Spinal cord (tissue), 10 donors: ENCODE results near the gene NTM. TPM values are rescaled to one million over a fixed set of nuclear protein-coding genes. Genes with fewer than 3 reads are reported as not detected.

ENCODE experiments used
- DNase-seq, 6 donors: peaks; one replicate each; pipeline versions ENCODE4 v3.0.0 to v3.0.0-alpha.2; 2013 to 2015; ENCODE audit warnings: low spot score in 6 of 6, low read depth in 4 of 6
- H3K27ac ChIP-seq: one replicate; pipeline ENCODE4 v1.5.1; 2013; ENCODE audit warnings: low read depth, low read length, control low read depth
- H3K27me3 ChIP-seq: one replicate; pipeline ENCODE4 v1.6.1; 2013; ENCODE audit warnings: low read length; ENCODE audit not compliant: control insufficient read depth, insufficient read depth
- H3K36me3 ChIP-seq: one replicate; pipeline ENCODE4 v1.6.1; 2013; ENCODE audit warnings: low read length; ENCODE audit not compliant: control insufficient read depth, insufficient read depth
- H3K4me1 ChIP-seq: one replicate; pipeline ENCODE4 v1.6.1; 2013; ENCODE audit warnings: low read length; ENCODE audit not compliant: control insufficient read depth, insufficient read depth
- H3K4me3 ChIP-seq: one replicate; pipeline ENCODE4 v1.5.1; 2013; ENCODE audit warnings: low read depth, low read length, control low read depth
- H3K9me3 ChIP-seq: one replicate; pipeline ENCODE4 v1.6.1; 2013; ENCODE audit warnings: low read length; ENCODE audit not compliant: control insufficient read depth, insufficient read depth
- WGBS: methylation state at CpG from one replicate; pipeline ENCODE4 v1.1.5; 2013; ENCODE audit warnings: missing lambda C conversion rate; ENCODE audit not compliant: insufficient coverage; 5-methylcytosine and 5-hydroxymethylcytosine counted together
- polyA plus RNA-seq, 2 donors: library from polyadenylated mRNA; unstranded; fragments of 120-200 nt; gene quantifications; one replicate each; pipeline ENCODE4 v1.2.1, GENCODE V29; 2013; ENCODE audit not compliant: insufficient read length in 2 of 2
- total RNA-seq, 2 donors: library from RNA; depleted of rRNA in 1 of 2; stranded (reverse); fragments of 120-200 nt in 1 of 2; fragments of >200 nt in 1 of 2; gene quantifications; one replicate each; pipeline versions ENCODE4 v1.2.3 to v1.2.4, GENCODE V29; 2013 to 2014
- donor health status: healthy.

The NTM gene
- total and polyA plus RNA-seq, 4 donors = 69.3 to 181 (median 155) TPM

- Histone ChIP-seq H3K4me1 (peaks cover 10% of the 10 kb centered on the region), H3K9me3 (no peaks in the 10 kb centered on the region), H3K27me3 (no peaks in the 10 kb centered on the region), H3K4me3 (no peak overlapping the region), H3K36me3 (peaks cover 7% of the 10 kb centered on the region), H3K27ac (no peak overlapping the region)
- whole genome bisulfite sequencing = no CpG with 5 or more reads among the region's 5 CpGs
- no peak for DNase-seq
Observed at GRCh38 chr11:131454490-131454889, 84.1 kb downstream of the NTM start.

GRCh38 chr11:131454989-131455388, 84.6 kb downstream of the NTM start:
- peaks cover 7% of the 10 kb centered on the region for H3K36me3 ChIP-seq
- H3K9me3 ChIP-seq = no peaks in the 10 kb centered on the region
- WGBS = 86% methylated on average over 9 of the region's 9 CpGs

GRCh38 chr11:131455843-131456704, 85.7 kb downstream of the NTM start:
- no peak for DNase-seq
- Histone ChIP-seq H3K27me3 (no peaks in the 10 kb centered on the region), H3K4me3 (no peak overlapping the region), H3K9me3 (no peaks in the 10 kb centered on the region), H3K27ac (no peak overlapping the region), H3K36me3 (peaks cover 7% of the 10 kb centered on the region), H3K4me1 (peaks cover 10% of the 10 kb centered on the region)
- 82% methylated on average over 8 of the region's 9 CpGs for WGBS

More at GRCh38 chr11:131454989-131455388, 84.6 kb downstream of the NTM start:
- no peak overlapping the region for H3K27ac ChIP-seq
- H3K4me1 ChIP-seq = peaks cover 10% of the 10 kb centered on the region
- no peak overlapping the region for H3K4me3 ChIP-seq
- DNase-seq = no peak
- no peaks in the 10 kb centered on the region for H3K27me3 ChIP-seq

GRCh38 chr11:131457163-131457562, 86.7 kb downstream of the NTM start:
- WGBS = 71% methylated on average over 3 of the region's 3 CpGs
- peaks cover 2% of the 10 kb centered on the region for H3K36me3 ChIP-seq
- H3K4me1 ChIP-seq = peaks cover 6% of the 10 kb centered on the region
- no peaks in the 10 kb centered on the region for H3K9me3 ChIP-seq
- no peaks in the 10 kb centered on the region for H3K27me3 ChIP-seq
- no peak overlapping the region for H3K4me3 ChIP-seq
- H3K27ac ChIP-seq = no peak overlapping the region
- DNase-seq = no peak

GRCh38 chr11:131458421-131458820, 88.0 kb downstream of the NTM start:
- H3K4me3 ChIP-seq = no peak overlapping the region
- H3K27ac ChIP-seq = no peak overlapping the region
- DNase-seq = no peak
- H3K36me3 ChIP-seq = peaks cover 2% of the 10 kb centered on the region
- 80% methylated on average over 2 of the region's 3 CpGs for WGBS
- no peaks in the 10 kb centered on the region for H3K9me3 ChIP-seq
- peaks cover 16% of the 10 kb centered on the region for H3K4me1 ChIP-seq
- H3K27me3 ChIP-seq = no peaks in the 10 kb centered on the region

GRCh38 chr11:131460931-131461330, 90.5 kb downstream of the NTM start:
- Histone ChIP-seq H3K27ac (no peak overlapping the region), H3K4me3 (no peak overlapping the region), H3K4me1 (peaks cover 38% of the 10 kb centered on the region), H3K36me3 (no peaks in the 10 kb centered on the region), H3K9me3 (no peaks in the 10 kb centered on the region), H3K27me3 (peaks cover 2% of the 10 kb centered on the region)
- no peak for DNase-seq
- WGBS = no CpG with 5 or more reads among the region's 2 CpGs

GRCh38 chr11:131462622-131463021, 92.2 kb downstream of the NTM start:
- 57% methylated on average over 1 of the region's 1 CpG for WGBS
- Histone ChIP-seq H3K4me1 (peaks cover 37% of the 10 kb centered on the region), H3K9me3 (no peaks in the 10 kb centered on the region), H3K4me3 (no peak overlapping the region), H3K27ac (no peak overlapping the region), H3K36me3 (no peaks in the 10 kb centered on the region), H3K27me3 (peaks cover 2% of the 10 kb centered on the region)
- no peak for DNase-seq

- peak overlapping the region; percentile 57 for H3K27ac ChIP-seq
- 68% methylated on average over 5 of the region's 6 CpGs for WGBS
Observed at GRCh38 chr11:131463162-131463561, 92.7 kb downstream of the NTM start.

GRCh38 chr11:131463649-131464425, 93.4 kb downstream of the NTM start:
- peak in 4 of 6 donors; percentile 35 to 93 (median 63) for DNase-seq
- Histone ChIP-seq H3K9me3 (no peaks in the 10 kb centered on the region), H3K27ac (peak overlapping the region; percentile 57), H3K4me1 (peaks cover 44% of the 10 kb centered on the region), H3K36me3 (no peaks in the 10 kb centered on the region), H3K27me3 (peaks cover 2% of the 10 kb centered on the region), H3K4me3 (no peak overlapping the region)
- WGBS = 13% methylated on average over 20 of the region's 23 CpGs

More at GRCh38 chr11:131463162-131463561, 92.7 kb downstream of the NTM start:
- H3K9me3 ChIP-seq = no peaks in the 10 kb centered on the region
- peak in 1 of 6 donors; percentile 23 for DNase-seq
- no peak overlapping the region for H3K4me3 ChIP-seq
- peaks cover 2% of the 10 kb centered on the region for H3K27me3 ChIP-seq
- H3K4me1 ChIP-seq = peaks cover 41% of the 10 kb centered on the region
- H3K36me3 ChIP-seq = no peaks in the 10 kb centered on the region
